Stimulated activated effector memory CD8-positive, alpha-beta T cell treated with anti-CD3 and anti-CD28 coated beads, Interleukin-12 subunit alpha, Interleukin-12 subunit beta, amount 100 ng/mL, for 72 hours (primary cell): ENCODE data around the gene OPHN1.
"Not testable (repeated sequence)": the region's sequence is repeated elsewhere in the genome, so short reads cannot be mapped to it uniquely, and the experiment has no call there.

Experiments used
- ATAC-seq: fragments of 150-1000 bp; cut with Tn5 transposase; 2 replicates; pipeline ENCODE4 v1.10.0; 2021
- DNase-seq, 2 donors: peaks; one replicate each; pipeline ENCODE4 v3.0.0; 2021 to 2022; ENCODE audit warnings: low spot score in 2 of 2
- H3K27ac Mint-ChIP-seq: one replicate; pipeline ENCODE4 v1.8.0; 2022; ENCODE audit warnings: mild to moderate bottlenecking, mixed read lengths
- H3K36me3 Mint-ChIP-seq: one replicate; pipeline ENCODE4 v1.8.0; 2022; ENCODE audit warnings: mild to moderate bottlenecking, mixed read lengths
- H3K4me1 Mint-ChIP-seq: one replicate; pipeline ENCODE4 v1.8.0; 2022; ENCODE audit warnings: mixed read lengths
- H3K4me3 Mint-ChIP-seq: one replicate; pipeline ENCODE4 v1.8.0; 2022; ENCODE audit warnings: mild to moderate bottlenecking, mixed read lengths
- H3K9me3 Mint-ChIP-seq: one replicate; pipeline ENCODE4 v1.8.0; 2022; ENCODE audit warnings: mixed read lengths

OPHN1 gene

DNA sequence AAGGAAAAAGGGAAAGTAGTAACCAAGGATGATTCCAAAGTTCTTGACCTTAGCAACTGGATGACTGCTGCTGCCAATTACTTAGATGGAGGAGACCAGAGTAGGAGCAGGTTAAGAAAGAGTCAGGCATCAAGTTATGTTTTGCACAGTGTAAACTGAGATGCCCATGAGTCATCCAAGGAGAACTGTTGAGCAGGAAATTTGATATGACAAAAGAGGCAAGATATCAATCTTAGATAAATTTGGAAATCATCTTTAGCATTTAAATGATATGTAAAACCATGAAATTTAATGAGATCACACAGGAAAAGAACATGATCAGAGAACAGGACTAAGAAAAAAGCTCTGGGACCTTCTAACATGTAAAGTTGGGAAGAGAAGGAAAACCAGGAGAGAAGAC is 361.3 kb downstream of the OPHN1 start:
- no peak overlapping the region for H3K4me3 Mint-ChIP-seq
- no peak overlapping the region for H3K27ac Mint-ChIP-seq
- DNase-seq (no peak), ATAC-seq (no peak)
- H3K4me1 Mint-ChIP-seq, result no peaks in the 10 kb centered on the region
- H3K9me3 Mint-ChIP-seq, result no peaks in the 10 kb centered on the region
- H3K36me3 Mint-ChIP-seq, result no peaks in the 10 kb centered on the region

DNA sequence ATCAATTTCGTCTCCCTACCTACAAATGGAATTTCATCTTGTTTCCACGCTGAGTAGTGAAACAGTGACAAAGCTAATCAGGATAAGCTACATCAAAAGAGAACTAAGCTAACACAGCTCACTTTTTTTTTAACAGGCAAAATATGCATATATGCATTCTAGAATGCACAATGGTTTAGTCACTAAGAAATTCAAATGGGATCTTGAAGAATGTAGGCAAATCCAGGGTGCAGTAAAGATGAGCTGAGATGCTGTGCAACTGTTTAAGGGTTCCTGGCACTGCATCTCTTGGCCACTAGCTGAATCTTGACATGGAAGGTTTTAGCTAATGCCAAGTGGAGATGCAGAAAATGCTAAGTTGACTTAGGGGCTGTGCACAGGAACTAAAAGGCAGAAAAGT is 363.2 kb downstream of the OPHN1 start:
- H3K4me3 Mint-ChIP-seq, H3K36me3 Mint-ChIP-seq, ATAC-seq, H3K27ac Mint-ChIP-seq, H3K4me1 Mint-ChIP-seq, DNase-seq, H3K9me3 Mint-ChIP-seq: not testable (repeated sequence)

DNA sequence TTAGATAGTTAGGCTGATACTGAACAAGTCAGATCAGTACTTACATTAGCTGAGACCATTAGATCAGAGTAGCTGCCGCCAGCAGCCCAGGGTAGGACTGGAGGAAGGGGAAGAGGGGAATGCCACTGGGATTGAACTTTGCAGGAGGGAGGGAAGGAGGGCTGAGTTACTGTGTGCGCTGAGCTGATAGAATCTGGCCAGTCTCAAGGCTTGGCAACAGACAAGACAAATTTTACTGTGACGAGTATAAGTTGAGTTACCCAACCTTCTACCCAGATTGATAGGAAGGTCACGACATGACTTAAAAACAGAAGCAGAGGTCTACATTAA is 372.1 kb downstream of the OPHN1 start:
- no peaks in the 10 kb centered on the region for H3K4me1 Mint-ChIP-seq
- no peaks in the 10 kb centered on the region for H3K9me3 Mint-ChIP-seq
- ATAC-seq (no peak), DNase-seq (no peak)
- no peak overlapping the region for H3K27ac Mint-ChIP-seq
- H3K4me3 Mint-ChIP-seq, result no peak overlapping the region
- no peaks in the 10 kb centered on the region for H3K36me3 Mint-ChIP-seq

DNA sequence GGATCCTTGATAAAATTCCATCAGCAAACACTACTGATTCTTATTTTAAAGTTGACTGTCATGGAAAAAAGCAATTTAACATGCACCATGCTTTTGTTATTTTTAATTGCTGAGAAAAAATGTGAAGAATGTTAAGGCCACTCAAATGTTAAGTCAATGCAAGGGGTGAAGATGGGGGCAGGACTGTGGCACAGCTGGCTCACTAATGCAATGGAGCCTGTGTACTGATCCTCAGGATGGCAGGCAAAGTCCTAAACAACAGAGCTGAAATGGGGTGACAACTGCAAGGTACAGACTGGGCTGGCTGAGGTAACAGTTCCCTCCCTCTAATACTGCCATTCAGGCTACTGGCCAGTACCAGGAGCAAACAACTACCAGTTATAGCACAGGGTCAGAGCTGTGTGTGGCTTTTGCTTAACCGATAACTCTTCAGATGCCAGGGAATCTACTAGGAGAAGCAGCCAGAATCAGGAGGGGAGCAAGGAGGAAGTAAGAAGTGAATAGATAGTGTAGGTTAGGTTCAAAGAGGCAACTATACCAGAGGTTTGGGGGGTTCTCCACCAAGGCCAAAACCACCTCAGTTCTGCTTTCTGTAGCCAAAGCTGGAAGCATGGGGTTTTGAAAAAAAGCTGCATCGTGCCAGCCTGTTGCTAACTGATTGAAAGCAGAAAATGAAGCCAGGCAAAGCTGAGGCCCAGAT is 372.6 kb downstream of the OPHN1 start:
- no peak overlapping the region for H3K27ac Mint-ChIP-seq
- H3K4me3 Mint-ChIP-seq, result no peak overlapping the region
- no peaks in the 10 kb centered on the region for H3K9me3 Mint-ChIP-seq
- no peaks in the 10 kb centered on the region for H3K4me1 Mint-ChIP-seq
- no peaks in the 10 kb centered on the region for H3K36me3 Mint-ChIP-seq
- DNase-seq, result no peak
- ATAC-seq, result no peak

DNA sequence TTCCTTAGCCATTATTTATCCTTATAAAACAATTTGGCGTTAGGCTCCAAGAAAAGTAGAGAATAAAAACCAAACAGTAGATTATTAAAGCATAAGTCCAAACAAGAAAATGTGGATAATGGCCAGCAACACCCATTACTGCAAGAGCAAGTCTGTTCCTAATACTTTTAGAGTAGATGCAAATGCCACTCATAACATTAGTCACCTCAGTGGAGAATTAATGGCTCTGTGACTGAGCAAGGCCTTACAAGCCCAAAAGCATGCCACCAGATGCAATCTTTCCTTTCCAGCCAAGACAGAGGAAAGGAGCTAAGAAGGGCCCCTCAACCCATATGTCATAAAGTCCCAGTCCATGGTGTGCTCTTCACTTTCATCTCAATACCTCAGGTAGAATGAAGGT is 373.8 kb downstream of the OPHN1 start:
- no peak overlapping the region for H3K27ac Mint-ChIP-seq
- DNase-seq, result no peak

DNA sequence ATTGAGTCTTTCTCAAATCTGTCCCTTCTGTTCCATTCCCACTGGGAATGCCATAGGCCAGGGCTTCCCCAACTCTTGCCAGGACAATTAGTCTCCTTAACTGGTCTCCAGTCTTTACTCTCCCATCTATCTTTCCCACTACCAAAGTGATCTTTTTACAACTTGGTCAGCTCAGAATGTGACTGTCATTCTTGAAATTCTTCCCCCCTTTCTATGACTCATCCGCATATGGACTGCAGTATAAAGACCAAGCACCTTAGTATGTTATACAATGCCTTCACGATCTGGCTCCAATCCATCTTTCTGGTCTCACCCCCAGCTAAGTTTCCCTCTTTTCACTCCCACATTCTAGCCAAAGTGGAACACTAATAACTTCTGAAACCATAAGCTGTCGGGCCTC is 383.8 kb downstream of the OPHN1 start:
- no peak overlapping the region for H3K4me3 Mint-ChIP-seq

More for the DNA sequence above, 373.8 kb downstream of the OPHN1 start:
- Mint-ChIP-seq H3K4me1 (no peaks in the 10 kb centered on the region), H3K9me3 (no peaks in the 10 kb centered on the region), H3K36me3 (no peaks in the 10 kb centered on the region), H3K4me3 (no peak overlapping the region)
- ATAC-seq, result no peak

DNA sequence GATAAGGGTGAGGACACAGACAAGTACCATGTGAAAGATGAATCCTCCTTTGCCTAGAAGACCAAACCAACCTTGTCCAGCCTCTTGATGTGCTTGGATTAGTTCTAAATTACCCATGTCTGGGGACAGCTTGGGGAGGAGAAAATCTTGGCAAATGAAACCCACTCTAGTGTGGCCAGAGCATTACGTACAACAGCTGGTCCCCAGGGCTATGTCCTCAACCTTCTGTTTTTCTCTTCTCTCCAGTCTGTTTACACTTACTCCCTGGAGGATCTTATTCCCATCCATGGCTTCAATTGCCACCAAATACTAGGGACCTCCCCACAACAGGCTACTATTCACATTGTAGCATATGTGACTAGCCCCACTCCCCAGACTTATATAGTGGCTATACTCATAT is 384.5 kb downstream of the OPHN1 start:
- DNase-seq (no peak), ATAC-seq (no peak)
- H3K27ac Mint-ChIP-seq, result no peak overlapping the region
- H3K9me3 Mint-ChIP-seq, result peaks cover 4% of the 10 kb centered on the region
- H3K4me1 Mint-ChIP-seq, result no peaks in the 10 kb centered on the region
- H3K36me3 Mint-ChIP-seq, result no peaks in the 10 kb centered on the region
- no peak overlapping the region for H3K4me3 Mint-ChIP-seq

More for the DNA sequence above, 383.8 kb downstream of the OPHN1 start:
- DNase-seq, result no peak
- ATAC-seq, result no peak
- Mint-ChIP-seq H3K27ac (no peak overlapping the region), H3K36me3 (no peaks in the 10 kb centered on the region), H3K9me3 (peaks cover 4% of the 10 kb centered on the region), H3K4me1 (no peaks in the 10 kb centered on the region)

DNA sequence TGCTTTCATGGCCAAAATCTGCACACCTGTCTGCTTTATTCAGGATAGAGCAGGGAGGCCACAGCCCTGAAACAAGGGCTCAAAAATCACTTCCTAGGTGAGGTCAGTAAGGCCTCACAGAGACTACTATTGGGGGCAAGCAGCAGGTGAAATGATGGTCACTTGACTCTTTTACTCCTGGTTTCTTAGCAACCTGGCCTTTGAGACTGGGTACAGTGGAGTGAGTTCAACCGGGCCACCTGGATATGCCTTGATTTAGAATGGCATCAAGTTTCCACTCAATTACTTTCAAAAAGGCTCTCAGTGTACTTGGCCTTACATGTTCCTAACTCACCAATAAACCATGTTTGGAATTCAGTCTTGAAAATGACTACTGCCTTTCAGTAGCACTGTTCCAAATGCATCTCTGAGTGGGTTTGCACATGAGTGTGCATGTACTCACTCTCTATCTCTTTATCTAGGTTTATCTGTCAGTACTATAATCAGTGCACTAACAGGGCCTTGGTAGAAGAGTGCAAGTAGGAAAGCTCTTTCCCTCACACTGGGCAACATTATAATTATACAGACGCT is 388.2 kb downstream of the OPHN1 start:
- Mint-ChIP-seq H3K4me1 (no peaks in the 10 kb centered on the region), H3K4me3 (no peak overlapping the region), H3K27ac (no peak overlapping the region), H3K36me3 (no peaks in the 10 kb centered on the region), H3K9me3 (no peaks in the 10 kb centered on the region)
- DNase-seq (no peak), ATAC-seq (no peak)

DNA sequence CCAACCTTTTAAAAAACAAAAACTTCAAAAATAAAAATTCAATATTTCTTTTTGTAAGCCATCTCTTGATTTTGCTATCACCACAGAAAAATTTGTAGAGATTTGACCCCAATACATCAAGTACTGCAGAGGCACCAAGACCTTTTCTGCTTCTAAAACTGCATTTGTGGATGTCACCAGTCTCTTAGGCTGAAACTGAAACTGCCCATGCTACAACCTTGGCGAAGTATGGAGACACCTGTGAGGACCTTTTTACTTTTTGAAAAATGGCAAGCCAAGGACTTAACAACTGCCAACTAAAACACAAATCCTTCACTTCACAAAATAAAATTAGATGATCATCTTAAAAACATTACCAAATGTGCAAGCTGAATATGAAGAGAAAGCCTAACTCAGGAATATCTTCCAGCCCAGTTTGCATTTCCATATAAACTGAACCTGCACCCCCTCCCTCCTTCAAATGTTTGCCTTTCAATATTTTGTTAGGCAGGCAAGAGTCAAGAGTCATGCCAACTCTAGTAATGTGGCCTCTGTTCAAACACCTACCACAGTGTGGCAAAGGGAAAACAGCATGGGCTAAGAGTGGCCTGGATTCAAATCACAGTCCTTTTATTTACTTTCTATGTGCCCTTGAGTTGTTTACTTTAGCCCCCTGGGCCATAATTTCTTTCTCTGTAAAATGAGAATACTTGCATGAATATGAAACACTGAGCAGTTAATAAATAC is 389.4 kb downstream of the OPHN1 start:
- no peaks in the 10 kb centered on the region for H3K4me1 Mint-ChIP-seq
- H3K36me3 Mint-ChIP-seq, result no peaks in the 10 kb centered on the region
- no peak for ATAC-seq
- no peaks in the 10 kb centered on the region for H3K9me3 Mint-ChIP-seq
- H3K4me3 Mint-ChIP-seq, result no peak overlapping the region
- H3K27ac Mint-ChIP-seq, result no peak overlapping the region
- no peak for DNase-seq

DNA sequence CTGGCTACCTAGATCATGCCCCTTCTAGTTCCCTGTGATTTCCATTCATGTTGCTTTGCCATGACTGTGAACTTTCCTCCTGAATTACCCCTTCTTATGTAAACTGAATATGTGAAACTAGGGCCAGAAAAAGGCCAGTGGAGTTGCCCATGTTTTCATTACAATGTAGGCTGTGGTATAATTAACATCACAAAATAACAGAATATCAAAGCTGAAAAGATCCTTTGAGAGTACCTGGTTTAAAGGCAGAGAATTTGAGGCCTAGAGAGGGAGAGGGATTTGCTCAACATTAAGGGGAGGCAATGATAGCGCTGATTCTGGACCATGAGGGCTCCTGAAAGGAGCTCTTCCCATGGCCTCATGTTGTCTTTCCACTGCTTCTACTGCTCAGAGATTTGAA is 392.2 kb downstream of the OPHN1 start:
- Mint-ChIP-seq H3K27ac (no peak overlapping the region), H3K4me3 (no peak overlapping the region), H3K36me3 (no peaks in the 10 kb centered on the region), H3K9me3 (no peaks in the 10 kb centered on the region), H3K4me1 (no peaks in the 10 kb centered on the region)
- DNase-seq, result no peak
- ATAC-seq, result no peak

DNA sequence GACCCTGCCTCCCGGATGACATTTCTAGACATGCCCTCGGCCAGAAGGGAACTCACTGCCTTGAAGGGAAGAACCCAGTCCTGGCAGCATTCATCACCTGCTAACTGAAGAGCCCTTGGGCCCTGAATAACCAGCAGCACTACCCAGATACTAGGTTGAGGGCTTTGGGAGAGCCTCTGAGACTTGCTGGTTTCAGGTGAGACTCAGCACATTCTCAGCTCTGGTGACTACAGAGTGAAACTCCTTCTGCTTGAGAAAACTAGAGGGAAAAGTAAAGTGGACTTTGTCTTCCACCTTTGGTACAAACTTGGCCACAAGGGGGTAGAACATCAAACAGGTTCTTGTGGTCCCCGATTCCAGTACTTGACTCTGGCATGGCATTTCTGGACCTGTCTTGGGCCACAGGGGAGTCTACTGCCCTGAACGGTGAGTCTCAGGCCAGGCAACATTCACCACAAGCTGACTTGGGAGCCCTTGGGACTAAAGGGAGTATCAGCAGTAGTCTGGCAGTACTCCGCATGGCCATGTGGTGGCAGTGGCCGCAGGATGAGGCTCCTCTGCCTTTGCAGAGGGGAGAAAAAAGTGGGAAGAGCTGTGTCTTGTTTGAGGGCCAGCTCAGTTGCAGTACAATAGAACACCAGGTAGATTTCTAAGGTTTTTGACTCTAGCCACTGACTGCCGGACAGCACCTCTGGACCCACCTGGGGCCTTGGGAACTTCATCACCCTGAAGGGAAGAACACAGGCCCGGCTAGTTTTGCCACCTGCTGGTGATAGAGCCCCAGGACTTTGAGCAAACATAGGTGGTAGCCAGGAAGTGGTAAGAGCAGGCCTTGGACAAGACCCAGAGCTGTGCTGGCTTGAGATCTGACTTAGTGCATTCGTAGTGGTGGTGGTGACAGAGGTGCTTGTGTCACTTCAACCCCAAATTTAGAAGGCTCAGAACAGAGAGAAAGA is 414.8 kb downstream of the OPHN1 start:
- Mint-ChIP-seq H3K36me3 (no peaks in the 10 kb centered on the region), H3K4me3 (no peak overlapping the region), H3K27ac (no peak overlapping the region), H3K9me3 (peaks cover 3% of the 10 kb centered on the region), H3K4me1 (no peaks in the 10 kb centered on the region)
- no peak for ATAC-seq
- DNase-seq, result no peak

DNA sequence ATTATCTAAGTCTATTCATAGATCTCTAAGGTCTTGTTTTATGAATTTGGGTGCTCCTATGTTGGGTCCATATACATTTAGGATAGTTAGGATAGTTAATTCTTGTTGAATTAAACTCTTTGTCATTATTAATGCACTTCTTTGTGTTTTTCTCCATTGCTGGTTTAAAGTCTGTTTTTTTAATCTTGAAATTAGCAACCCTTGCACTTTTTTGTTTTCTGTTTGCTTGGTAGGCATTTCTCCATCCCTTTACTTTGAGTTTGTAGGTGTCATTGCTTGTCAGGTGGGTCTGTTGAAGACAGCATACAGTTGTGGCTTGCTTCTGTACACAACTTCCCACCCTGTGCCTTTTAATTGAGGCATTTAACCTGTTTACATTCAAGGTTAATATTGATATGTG is 434.8 kb downstream of the OPHN1 start:
- ATAC-seq (no peak), DNase-seq (no peak)
- Mint-ChIP-seq H3K27ac (no peak overlapping the region), H3K36me3 (no peaks in the 10 kb centered on the region), H3K4me3 (no peak overlapping the region), H3K9me3 (peaks cover 8% of the 10 kb centered on the region), H3K4me1 (no peaks in the 10 kb centered on the region)
